ENCODE measurements around the gene POPDC3. TPM values are rescaled to one million over a fixed set of nuclear protein-coding genes. Genes with fewer than 3 reads are reported as not detected.

Gene POPDC3
- total RNA-seq, 1 donor from 2014 or later, result 1.9 TPM

GRCh38 chr6:105209950-105210706 is 30.3 kb upstream of the POPDC3 start:
- Histone ChIP-seq H3K27ac (no peak overlapping the region), H3K36me3 (no peaks in the 10 kb centered on the region), H3K9me3 (no peaks in the 10 kb centered on the region), H3K27me3 (no peaks in the 10 kb centered on the region), H3K4me3 (no peak overlapping the region), H3K4me1 (no peaks in the 10 kb centered on the region)
- no peak for TF ChIP-seq CTCF (IDR thresholded peaks at IDR 0.05)
- DNase-seq (no peak), ATAC-seq (no peak)
- intact Hi-C loops (cut with DNase I), result no loop called here

- DNase-seq (no peak), ATAC-seq (no peak)
- intact Hi-C loops (cut with DNase I), result no loop called here
- Histone ChIP-seq H3K9me3 (no peaks in the 10 kb centered on the region), H3K36me3 (no peaks in the 10 kb centered on the region), H3K4me3 (no peak overlapping the region), H3K27me3 (no peaks in the 10 kb centered on the region), H3K4me1 (no peaks in the 10 kb centered on the region), H3K27ac (no peak overlapping the region)
- no peak for TF ChIP-seq CTCF (IDR thresholded peaks at IDR 0.05)
Measured at GRCh38 chr6:105207524-105208269, 27.9 kb upstream of the POPDC3 start.

GRCh38 chr6:105204768-105205167 is 25.0 kb upstream of the POPDC3 start:
- no peak for TF ChIP-seq CTCF (IDR thresholded peaks at IDR 0.05)
- intact Hi-C loops (cut with DNase I), result no loop called here
- Histone ChIP-seq H3K4me3 (no peak overlapping the region), H3K9me3 (no peaks in the 10 kb centered on the region), H3K4me1 (no peaks in the 10 kb centered on the region), H3K36me3 (no peaks in the 10 kb centered on the region), H3K27me3 (no peaks in the 10 kb centered on the region), H3K27ac (no peak overlapping the region)
- DNase-seq (no peak), ATAC-seq (no peak)

GRCh38 chr6:105204331-105204730 is 24.5 kb upstream of the POPDC3 start:
- H3K4me3 ChIP-seq, result no peak overlapping the region
- no peaks in the 10 kb centered on the region for H3K36me3 ChIP-seq
- DNase-seq (no peak), ATAC-seq (no peak)
- intact Hi-C loops (cut with DNase I), result no loop called here
- no peaks in the 10 kb centered on the region for H3K9me3 ChIP-seq
- no peaks in the 10 kb centered on the region for H3K4me1 ChIP-seq
- no peak overlapping the region for H3K27ac ChIP-seq
- no peaks in the 10 kb centered on the region for H3K27me3 ChIP-seq
- no peak for TF ChIP-seq CTCF (IDR thresholded peaks at IDR 0.05)

- DNase-seq (no peak), ATAC-seq (no peak)
- TF ChIP-seq CTCF (IDR thresholded peaks at IDR 0.05), result no peak
- H3K4me1 ChIP-seq, result no peaks in the 10 kb centered on the region
- intact Hi-C loops (cut with DNase I), result no loop called here
- H3K9me3 ChIP-seq, result no peaks in the 10 kb centered on the region
- H3K4me3 ChIP-seq, result no peak overlapping the region
- H3K27ac ChIP-seq, result no peak overlapping the region
- H3K27me3 ChIP-seq, result no peaks in the 10 kb centered on the region
- no peaks in the 10 kb centered on the region for H3K36me3 ChIP-seq
Measured at GRCh38 chr6:105202486-105202885, 22.7 kb upstream of the POPDC3 start.

All from upper lobe of right lung (tissue), 1 donor.